Karpas-422 (cell line): ENCODE data around the gene NKTR. TPM values are rescaled to one million over a fixed set of nuclear protein-coding genes. Genes with fewer than 3 reads are reported as not detected.

Experiments
- DNase-seq: peaks from one replicate; pipeline ENCODE4 v3.0.0-alpha.2; 2015
- H2AFZ ChIP-seq: fragments of 200-600 bp; sonication (generic); 2 replicates; pipeline ENCODE4 v1.6.1; 2014; ENCODE audit warnings: antibody characterized with exemption, low read length, mixed read lengths
- H3K27ac ChIP-seq: fragments of 200-600 bp; sonication (generic); 2 replicates; pipeline ENCODE4 v1.5.1; 2014; ENCODE audit warnings: mild to moderate bottlenecking, low read length, moderate library complexity
- H3K27me3 ChIP-seq: fragments of 200-600 bp; sonication (generic); 2 replicates; pipeline ENCODE4 v1.6.1; 2014; ENCODE audit warnings: low read length, mixed read lengths
- H3K36me3 ChIP-seq: fragments of 200-600 bp; sonication (generic); 2 replicates; pipeline ENCODE4 v1.6.1; 2014; ENCODE audit warnings: low read length, mixed read lengths; ENCODE audit not compliant: insufficient read depth
- H3K4me1 ChIP-seq: fragments of 200-600 bp; sonication (generic); 2 replicates; pipeline ENCODE4 v1.6.1; 2014; ENCODE audit warnings: mild to moderate bottlenecking, low read length, mixed read lengths
- H3K4me2 ChIP-seq: fragments of 200-600 bp; sonication (generic); 2 replicates; pipeline ENCODE4 v1.6.1; 2014; ENCODE audit warnings: low read length, low read depth, mild to moderate bottlenecking; ENCODE audit not compliant: poor library complexity, severe bottlenecking
- H3K4me3 ChIP-seq: fragments of 200-600 bp; sonication (generic); 2 replicates; pipeline ENCODE4 v1.5.1; 2014; ENCODE audit warnings: mild to moderate bottlenecking, antibody characterized with exemption, low read length, mixed read lengths
- H3K79me2 ChIP-seq: fragments of 200-600 bp; sonication (generic); 2 replicates; pipeline ENCODE4 v1.6.1; 2014; ENCODE audit warnings: mild to moderate bottlenecking, low read length, mixed read lengths
- H3K9ac ChIP-seq: fragments of 200-600 bp; sonication (generic); 2 replicates; pipeline ENCODE4 v1.6.0; 2014; ENCODE audit warnings: low read length
- H3K9me2 ChIP-seq: fragments of 200-600 bp; sonication (generic), shearing (Covaris generic); replicated peaks from 2 replicates; pipeline ENCODE4 v1.6.0; 2014; ENCODE audit warnings: mild to moderate bottlenecking, low read length, moderate library complexity; ENCODE audit not compliant: insufficient read depth
- H3K9me3 ChIP-seq: fragments of 300-700, 200-600 bp; sonication (generic); 2 replicates; pipeline ENCODE4 v1.6.1; 2014; ENCODE audit warnings: low read length, mixed read lengths
- H4K20me1 ChIP-seq: fragments of 200-600 bp; sonication (generic); 2 replicates; pipeline ENCODE4 v1.6.1; 2014; ENCODE audit warnings: mild to moderate bottlenecking, antibody characterized with exemption, low read length, low read depth; ENCODE audit not compliant: insufficient read depth
- total RNA-seq: library from RNA; depleted of rRNA; stranded (reverse); fragments of >200 nt; shearing (Covaris generic); gene quantifications from 2 replicates; pipeline ENCODE4 v1.2.3, GENCODE V29; 2014; ENCODE audit warnings: low replicate concordance

The NKTR gene
- total RNA-seq, 1 experiment from 2014 or later: 178 TPM

DNA sequence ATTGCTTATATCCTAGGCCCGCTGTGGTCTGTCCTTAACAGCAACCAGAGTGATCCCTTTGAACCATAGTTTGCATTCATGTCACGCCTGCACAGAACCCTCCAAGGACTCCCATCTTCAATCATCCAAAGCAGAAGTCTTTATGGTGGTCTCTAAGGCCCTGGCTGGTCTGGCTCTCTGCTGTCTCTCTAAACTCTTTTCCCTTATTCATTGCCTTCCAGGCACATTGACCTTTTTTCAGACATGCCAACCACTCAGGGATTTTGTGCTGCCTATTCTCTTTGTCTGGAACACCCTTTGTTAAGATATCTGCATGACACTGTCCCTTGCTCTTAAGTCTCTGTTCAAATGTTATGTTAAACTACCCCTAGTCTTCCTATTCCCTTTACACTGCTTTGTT is 31.1 kb downstream of the NKTR start:
- no peak overlapping the region for H3K4me2 ChIP-seq
- H3K79me2 ChIP-seq: peaks cover 35% of the 10 kb centered on the region
- H3K36me3 ChIP-seq: peaks cover 74% of the 10 kb centered on the region
- no peaks in the 10 kb centered on the region for H3K4me1 ChIP-seq
- no peak overlapping the region for H2AFZ ChIP-seq
- H3K27me3 ChIP-seq: no peaks in the 10 kb centered on the region
- no peak overlapping the region for H3K4me3 ChIP-seq
- no peak for DNase-seq
- H3K9ac ChIP-seq: no peak overlapping the region
- no peaks in the 10 kb centered on the region for H4K20me1 ChIP-seq
- no peaks in the 10 kb centered on the region for H3K9me2 ChIP-seq
- H3K27ac ChIP-seq: no peak overlapping the region
- no peaks in the 10 kb centered on the region for H3K9me3 ChIP-seq

DNA sequence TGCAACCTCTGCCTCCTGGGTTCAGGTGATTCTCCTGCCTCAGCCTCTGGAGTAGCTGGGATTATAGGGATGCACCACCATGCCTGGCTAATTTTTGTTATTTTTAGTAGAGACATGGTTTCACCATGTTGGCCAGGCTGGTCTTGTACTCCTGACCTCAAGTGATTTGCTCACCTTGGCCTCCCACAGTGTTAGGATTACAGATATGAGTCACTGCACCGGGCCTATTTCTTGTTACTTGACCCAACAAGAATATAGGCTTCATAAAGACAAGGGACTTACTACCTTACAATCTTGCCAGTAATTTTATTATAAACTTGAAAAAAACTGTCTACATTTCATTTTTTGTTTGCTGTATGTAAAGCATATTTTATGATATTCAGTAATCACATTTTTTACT is 31.7 kb downstream of the NKTR start:
- H3K9ac ChIP-seq: no peak overlapping the region
- H3K9me2 ChIP-seq: no peaks in the 10 kb centered on the region
- no peak overlapping the region for H3K27ac ChIP-seq
- H3K4me3 ChIP-seq: no peak overlapping the region
- H3K79me2 ChIP-seq: peaks cover 34% of the 10 kb centered on the region
- no peak overlapping the region for H2AFZ ChIP-seq
- no peaks in the 10 kb centered on the region for H3K9me3 ChIP-seq
- H3K4me2 ChIP-seq: no peak overlapping the region
- H3K27me3 ChIP-seq: no peaks in the 10 kb centered on the region
- H3K4me1 ChIP-seq: no peaks in the 10 kb centered on the region
- no peaks in the 10 kb centered on the region for H4K20me1 ChIP-seq
- no peak for DNase-seq
- H3K36me3 ChIP-seq: peaks cover 79% of the 10 kb centered on the region

DNA sequence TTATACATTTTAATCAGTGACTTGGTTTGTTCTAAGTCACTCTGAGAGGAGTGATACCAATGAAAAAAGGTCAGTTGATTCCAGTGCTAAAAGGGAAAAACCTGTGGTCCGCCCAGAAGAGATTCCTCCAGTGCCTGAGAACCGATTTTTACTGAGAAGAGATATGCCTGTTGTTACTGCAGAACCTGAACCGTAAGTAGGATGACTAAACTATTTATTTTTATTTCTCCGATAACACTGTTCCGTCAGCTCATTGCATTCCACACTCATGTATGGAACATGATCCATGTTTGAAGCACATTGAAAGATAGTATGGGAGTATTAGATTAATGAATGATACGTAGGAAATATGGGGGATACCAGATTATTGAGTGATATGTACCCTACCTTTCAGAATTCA is 33.1 kb downstream of the NKTR start:
- Histone ChIP-seq H3K9me3 (no peaks in the 10 kb centered on the region), H3K36me3 (peaks cover 84% of the 10 kb centered on the region), H3K27me3 (no peaks in the 10 kb centered on the region), H3K79me2 (peaks cover 23% of the 10 kb centered on the region), H3K4me3 (no peak overlapping the region), H3K9ac (no peak overlapping the region), H3K27ac (no peak overlapping the region), H3K9me2 (no peaks in the 10 kb centered on the region), H4K20me1 (no peaks in the 10 kb centered on the region), H2AFZ (no peak overlapping the region), H3K4me2 (no peak overlapping the region), H3K4me1 (no peaks in the 10 kb centered on the region)
- no peak for DNase-seq

DNA sequence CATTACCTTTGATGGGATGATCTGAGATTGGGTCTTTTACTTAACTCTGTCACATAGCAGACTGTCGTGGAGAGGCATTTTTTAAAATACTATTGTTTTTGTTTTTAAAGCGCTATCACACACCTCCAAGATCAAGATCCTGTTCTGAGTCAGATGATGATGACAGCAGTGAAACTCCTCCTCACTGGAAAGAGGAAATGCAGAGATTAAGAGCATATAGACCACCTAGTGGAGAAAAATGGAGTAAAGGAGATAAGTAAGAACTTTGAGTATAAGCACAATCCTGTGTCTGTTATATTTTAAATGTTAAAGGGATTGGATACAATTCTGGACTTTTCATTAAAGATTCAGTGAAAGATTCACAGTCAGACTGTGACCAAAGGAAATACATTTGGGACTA is 34.6 kb downstream of the NKTR start:
- H4K20me1 ChIP-seq: no peaks in the 10 kb centered on the region
- peaks cover 26% of the 10 kb centered on the region for H3K79me2 ChIP-seq
- peak; percentile 77 for DNase-seq

DNA sequence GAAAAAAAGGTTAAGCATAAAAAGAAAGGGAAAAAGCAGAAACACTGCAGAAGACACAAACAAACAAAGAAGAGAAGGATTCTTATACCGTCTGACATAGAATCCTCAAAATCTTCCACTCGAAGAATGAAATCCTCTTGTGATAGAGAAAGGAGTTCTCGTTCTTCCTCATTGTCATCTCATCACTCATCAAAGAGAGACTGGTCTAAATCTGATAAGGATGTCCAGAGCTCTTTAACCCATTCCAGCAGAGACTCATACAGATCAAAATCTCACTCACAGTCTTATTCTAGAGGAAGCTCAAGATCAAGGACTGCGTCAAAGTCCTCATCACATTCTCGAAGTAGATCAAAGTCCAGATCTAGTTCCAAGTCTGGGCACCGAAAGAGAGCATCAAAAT is 36.5 kb downstream of the NKTR start:
- H3K9me3 ChIP-seq: no peaks in the 10 kb centered on the region
- H3K4me1 ChIP-seq: no peaks in the 10 kb centered on the region
- H3K4me3 ChIP-seq: no peak overlapping the region
- H3K9ac ChIP-seq: no peak overlapping the region
- peaks cover 8% of the 10 kb centered on the region; the same call in 1 of the 2 replicates for H4K20me1 ChIP-seq
- H3K36me3 ChIP-seq: peaks cover 81% of the 10 kb centered on the region
- no peak for DNase-seq
- H3K4me2 ChIP-seq: no peak overlapping the region
- no peak overlapping the region for H3K27ac ChIP-seq
- no peaks in the 10 kb centered on the region for H3K9me2 ChIP-seq
- peaks cover 31% of the 10 kb centered on the region for H3K79me2 ChIP-seq
- no peaks in the 10 kb centered on the region for H3K27me3 ChIP-seq
- H2AFZ ChIP-seq: no peak overlapping the region

More for the DNA sequence above, 34.6 kb downstream of the NKTR start:
- Histone ChIP-seq H3K4me2 (no peak overlapping the region), H3K27me3 (no peaks in the 10 kb centered on the region), H3K9me2 (no peaks in the 10 kb centered on the region), H3K36me3 (peaks cover 86% of the 10 kb centered on the region), H3K27ac (no peak overlapping the region), H3K4me3 (no peak overlapping the region), H3K9me3 (no peaks in the 10 kb centered on the region), H2AFZ (no peak overlapping the region), H3K9ac (no peak overlapping the region), H3K4me1 (no peaks in the 10 kb centered on the region)

DNA sequence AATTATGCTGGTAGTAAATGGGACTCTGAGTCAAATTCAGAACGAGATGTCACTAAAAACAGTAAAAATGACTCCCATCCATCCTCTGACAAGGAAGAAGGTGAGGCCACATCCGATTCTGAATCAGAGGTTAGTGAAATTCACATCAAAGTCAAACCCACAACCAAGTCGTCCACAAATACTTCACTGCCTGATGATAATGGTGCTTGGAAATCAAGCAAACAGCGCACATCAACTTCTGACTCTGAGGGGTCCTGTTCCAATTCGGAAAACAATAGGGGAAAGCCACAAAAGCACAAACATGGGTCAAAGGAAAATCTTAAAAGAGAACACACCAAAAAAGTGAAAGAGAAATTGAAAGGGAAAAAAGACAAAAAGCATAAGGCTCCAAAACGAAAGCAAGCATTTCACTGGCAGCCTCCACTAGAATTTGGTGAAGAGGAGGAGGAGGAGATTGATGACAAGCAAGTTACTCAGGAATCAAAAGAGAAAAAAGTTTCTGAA is 37.9 kb downstream of the NKTR start:
- Histone ChIP-seq H3K36me3 (peaks cover 83% of the 10 kb centered on the region), H3K27ac (no peak overlapping the region), H3K9ac (no peak overlapping the region), H3K4me3 (no peak overlapping the region), H3K4me1 (no peaks in the 10 kb centered on the region), H3K9me2 (no peaks in the 10 kb centered on the region), H3K9me3 (no peaks in the 10 kb centered on the region), H3K27me3 (no peaks in the 10 kb centered on the region), H3K79me2 (peaks cover 25% of the 10 kb centered on the region), H4K20me1 (peaks cover 12% of the 10 kb centered on the region), H2AFZ (no peak overlapping the region), H3K4me2 (no peak overlapping the region)
- DNase-seq: no peak

DNA sequence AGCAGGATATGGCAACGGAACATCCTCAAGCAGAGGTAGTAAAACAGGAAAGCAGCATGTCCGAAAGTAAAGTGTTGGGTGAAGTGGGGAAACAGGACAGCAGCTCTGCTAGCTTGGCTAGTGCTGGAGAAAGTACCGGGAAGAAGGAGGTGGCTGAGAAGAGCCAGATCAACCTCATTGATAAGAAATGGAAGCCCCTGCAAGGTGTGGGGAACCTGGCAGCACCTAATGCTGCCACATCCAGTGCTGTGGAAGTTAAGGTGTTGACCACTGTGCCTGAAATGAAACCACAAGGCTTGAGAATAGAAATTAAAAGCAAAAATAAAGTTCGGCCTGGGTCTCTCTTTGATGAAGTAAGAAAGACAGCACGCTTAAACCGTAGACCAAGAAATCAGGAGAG is 38.7 kb downstream of the NKTR start:
- no peak overlapping the region for H3K4me3 ChIP-seq

DNA sequence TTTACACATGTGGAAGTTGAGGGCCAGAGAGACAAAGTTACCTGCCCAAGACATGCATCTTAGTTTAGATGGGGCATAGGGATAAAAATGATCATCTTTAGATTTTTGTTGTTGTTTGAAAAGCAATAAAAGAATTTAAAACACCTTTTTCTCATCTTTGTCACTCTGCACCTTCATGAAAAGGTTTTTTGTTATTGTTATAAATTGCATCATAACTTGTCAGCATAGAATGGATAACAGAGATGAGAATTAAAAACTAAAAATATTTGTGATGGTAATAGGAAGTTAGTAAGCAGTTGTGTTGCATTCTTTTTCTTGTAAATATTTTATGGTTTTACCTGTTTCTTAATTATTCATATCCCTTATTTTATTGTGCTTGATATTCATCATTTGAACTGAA is 39.6 kb downstream of the NKTR start:
- DNase-seq: no peak
- Histone ChIP-seq H2AFZ (no peak overlapping the region), H3K79me2 (peaks cover 22% of the 10 kb centered on the region), H4K20me1 (peaks cover 12% of the 10 kb centered on the region), H3K36me3 (peaks cover 84% of the 10 kb centered on the region), H3K9ac (no peak overlapping the region), H3K9me2 (no peaks in the 10 kb centered on the region), H3K4me1 (no peaks in the 10 kb centered on the region), H3K9me3 (no peaks in the 10 kb centered on the region), H3K27me3 (no peaks in the 10 kb centered on the region), H3K27ac (no peak overlapping the region), H3K4me3 (no peak overlapping the region), H3K4me2 (no peak overlapping the region)

More for the DNA sequence above, 38.7 kb downstream of the NKTR start:
- Histone ChIP-seq H3K9ac (no peak overlapping the region), H3K27me3 (no peaks in the 10 kb centered on the region), H3K9me2 (no peaks in the 10 kb centered on the region), H4K20me1 (peaks cover 12% of the 10 kb centered on the region), H3K36me3 (peaks cover 82% of the 10 kb centered on the region), H2AFZ (no peak overlapping the region), H3K4me1 (no peaks in the 10 kb centered on the region), H3K9me3 (no peaks in the 10 kb centered on the region), H3K27ac (no peak overlapping the region), H3K79me2 (peaks cover 22% of the 10 kb centered on the region), H3K4me2 (no peak overlapping the region)
- DNase-seq: no peak
